HG02759 (cell line): ENCODE measurements around the gene EGFR.

Experiments
- ATAC-seq: cut with Tn5 transposase; IDR thresholded peaks from one replicate; pipeline ENCODE4 v1.9.1; 2021; ENCODE audit warnings: mild to moderate bottlenecking, moderate library complexity; ENCODE audit not compliant: unreplicated experiment

The EGFR gene

DNA sequence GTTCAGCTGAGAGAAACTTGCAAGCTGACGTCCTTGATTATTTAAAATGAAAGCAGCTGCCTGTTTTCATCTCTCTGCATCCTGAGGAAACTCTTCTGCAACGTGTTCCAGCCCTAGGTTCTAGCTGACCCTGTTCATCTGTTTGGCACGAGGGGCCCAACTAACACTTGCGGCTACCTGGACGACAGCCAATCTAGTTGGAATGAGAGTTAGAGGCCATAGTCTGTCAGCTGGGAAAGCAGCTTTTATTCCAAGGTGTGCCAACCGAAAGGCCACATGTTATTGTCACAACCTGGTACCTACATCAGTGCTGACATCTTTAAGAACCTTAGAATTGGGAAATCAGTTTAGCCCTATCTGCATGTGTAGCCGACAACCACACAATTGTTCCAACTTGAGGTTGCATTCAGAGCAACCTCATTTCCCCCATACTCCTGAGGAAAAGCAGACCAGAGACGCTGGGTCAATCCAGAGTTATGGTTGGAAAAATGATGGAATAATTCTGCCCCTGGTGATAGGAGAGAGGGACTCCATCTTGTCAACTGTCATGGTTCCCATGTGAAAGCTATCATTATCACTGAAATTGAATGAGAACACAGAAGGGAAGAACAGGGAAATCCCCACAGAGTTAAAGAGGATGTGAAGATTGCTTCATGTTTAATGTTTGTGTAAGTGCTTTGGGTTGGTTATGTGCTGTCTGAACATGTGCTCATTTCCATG, 121.6 kb downstream of the EGFR start:
- peak; percentile 96 for ATAC-seq

- peak; percentile 48 for ATAC-seq
Measured at GRCh38 chr7:55140941-55141278, 122.1 kb downstream of the EGFR start.

GRCh38 chr7:55142919-55143600, 124.2 kb downstream of the EGFR start:
- ATAC-seq, result no peak

GRCh38 chr7:55144333-55145317, 125.8 kb downstream of the EGFR start:
- no peak for ATAC-seq

DNA sequence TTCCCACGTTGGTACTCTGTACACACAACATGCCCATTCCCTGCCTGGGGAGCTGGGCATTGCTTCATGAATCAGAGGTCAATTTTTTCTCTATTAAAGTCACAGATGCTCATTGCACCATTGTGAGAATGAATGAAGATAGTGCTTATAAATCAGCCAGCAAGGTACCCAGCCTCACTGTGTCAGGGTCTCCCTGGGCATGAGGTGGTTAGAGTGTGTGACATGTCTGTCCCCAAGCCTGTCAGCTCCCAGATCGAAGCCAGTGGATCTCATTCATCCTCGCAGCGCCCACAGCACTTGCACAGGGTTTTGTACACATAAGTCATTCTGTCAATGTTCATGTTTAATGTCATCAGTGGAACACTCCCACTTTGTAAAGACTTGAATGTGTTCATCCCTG, 126.8 kb downstream of the EGFR start:
- ATAC-seq, result no peak

DNA sequence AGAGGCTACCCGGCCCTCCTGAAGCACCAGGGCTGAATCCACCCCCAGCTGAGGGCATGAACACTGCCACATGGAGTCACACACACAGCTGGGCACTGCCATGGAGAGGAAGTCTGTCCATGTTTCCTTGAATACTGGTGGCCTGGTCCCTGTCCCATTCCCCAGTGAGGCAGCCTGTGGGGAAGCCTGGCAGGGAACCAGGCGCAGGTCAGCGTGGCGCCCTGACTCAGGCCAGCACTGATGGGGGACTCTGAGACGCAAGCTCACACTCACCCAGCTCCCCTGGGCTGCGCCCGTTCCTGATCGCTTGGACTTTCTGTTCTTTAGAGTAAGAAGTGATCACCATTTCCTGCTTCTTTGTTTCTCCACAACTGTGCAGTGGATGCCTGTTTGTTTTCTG, 128.3 kb downstream of the EGFR start:
- ATAC-seq, result no peak

DNA sequence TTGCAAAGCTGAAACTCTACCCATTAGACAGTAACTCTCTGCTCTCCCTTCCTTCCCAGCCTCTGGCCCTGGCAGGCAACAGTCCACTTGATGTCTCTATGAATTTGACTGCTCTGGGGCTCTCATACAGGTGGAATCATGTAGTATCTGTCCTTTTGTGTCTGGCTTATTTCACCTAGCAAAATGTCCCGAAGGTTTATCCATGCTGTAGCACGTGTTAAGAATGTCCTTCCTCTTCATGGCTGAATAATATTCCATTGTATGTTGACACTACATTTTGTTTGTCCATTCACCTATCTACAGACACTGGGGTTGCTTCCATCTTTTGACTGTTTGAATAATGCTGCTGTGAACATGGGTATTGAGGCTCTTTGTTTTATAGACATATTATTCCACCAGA, 128.9 kb downstream of the EGFR start:
- no peak for ATAC-seq

DNA sequence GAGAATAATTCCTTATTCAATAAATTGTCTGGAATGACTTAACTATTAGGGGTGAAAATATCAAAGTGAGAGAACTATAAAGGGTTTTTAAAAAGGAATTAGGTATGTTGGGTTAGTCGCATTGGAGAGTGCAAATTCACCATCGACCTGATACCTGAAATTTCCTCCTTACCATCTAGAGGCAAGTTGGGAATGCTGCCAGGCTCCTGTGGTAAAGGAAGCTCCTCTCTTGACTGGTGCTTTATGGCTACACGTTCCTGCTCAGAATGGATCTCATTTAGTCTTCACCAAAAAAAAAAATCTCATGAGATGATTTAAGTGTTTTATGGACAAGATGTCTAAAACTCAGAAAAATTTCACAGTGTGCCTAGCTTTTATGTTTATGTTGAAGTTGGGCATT, 129.8 kb downstream of the EGFR start:
- no peak for ATAC-seq

- ATAC-seq, result no peak
Measured at GRCh38 chr7:55149001-55149400, 130.2 kb downstream of the EGFR start.

- ATAC-seq, result no peak
Measured at GRCh38 chr7:55150166-55150565, 131.3 kb downstream of the EGFR start.

GRCh38 chr7:55150709-55151451, 132.1 kb downstream of the EGFR start:
- no peak for ATAC-seq

DNA sequence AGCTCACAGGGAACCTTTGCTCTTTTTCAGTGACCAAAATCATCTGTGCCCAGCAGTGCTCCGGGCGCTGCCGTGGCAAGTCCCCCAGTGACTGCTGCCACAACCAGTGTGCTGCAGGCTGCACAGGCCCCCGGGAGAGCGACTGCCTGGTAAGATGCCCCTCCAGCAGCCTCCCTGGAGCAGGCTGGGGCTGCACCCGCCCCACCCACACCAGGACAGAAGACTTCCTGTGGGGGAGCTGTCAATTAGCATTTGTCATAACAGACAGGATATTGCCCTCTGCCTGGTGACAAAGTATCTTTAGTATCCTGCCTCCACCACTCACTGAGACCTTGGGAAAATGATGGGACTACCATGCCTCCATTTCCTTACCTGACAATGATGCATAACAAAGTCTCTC, 133.7 kb downstream of the EGFR start:
- no peak for ATAC-seq

GRCh38 chr7:55154096-55154495, 135.3 kb downstream of the EGFR start:
- no peak for ATAC-seq

- no peak for ATAC-seq
Measured at GRCh38 chr7:55155351-55156117, 136.7 kb downstream of the EGFR start.

DNA sequence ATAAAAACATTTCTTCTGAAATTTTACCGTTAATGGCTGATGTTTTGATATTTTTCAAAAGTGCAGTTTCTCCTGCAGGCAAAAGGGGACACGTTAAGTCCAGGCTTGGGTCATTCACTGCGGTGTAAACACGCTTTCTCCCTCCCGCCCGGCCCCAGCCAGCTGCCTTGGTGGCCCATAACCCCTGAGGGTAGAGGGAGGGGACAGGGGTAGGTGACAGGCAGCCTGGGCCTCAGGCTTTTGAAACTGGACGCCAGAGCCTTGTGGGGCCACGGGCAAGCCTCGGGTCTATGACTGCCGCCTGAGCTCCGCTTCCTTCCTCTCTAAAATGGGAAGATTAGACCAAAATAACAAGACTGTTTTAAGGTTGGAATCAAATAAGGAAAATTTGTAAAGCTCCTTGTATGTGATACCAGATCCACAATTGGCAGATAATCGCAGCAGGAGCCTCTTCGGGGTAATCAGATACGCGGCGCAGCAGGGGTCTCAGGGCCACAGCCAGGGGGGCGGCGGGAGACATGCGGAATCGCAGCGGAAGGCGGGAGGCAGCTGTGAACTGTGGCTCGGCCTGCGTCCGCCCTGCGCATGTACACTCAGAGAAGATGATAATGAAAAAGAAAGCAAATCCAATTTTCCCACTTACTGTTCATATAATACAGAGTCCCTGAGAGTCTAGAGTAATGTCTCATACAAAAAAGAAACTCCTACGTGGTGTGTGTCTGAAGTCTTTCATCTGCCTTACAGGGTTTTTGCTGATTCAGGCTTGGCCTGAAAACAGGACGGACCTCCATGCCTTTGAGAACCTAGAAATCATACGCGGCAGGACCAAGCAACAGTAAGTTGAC, 138.3 kb downstream of the EGFR start:
- no peak for ATAC-seq

GRCh38 chr7:55157764-55158105, 138.9 kb downstream of the EGFR start:
- ATAC-seq, result no peak

GRCh38 chr7:55158541-55159382, 139.9 kb downstream of the EGFR start:
- no peak for ATAC-seq

DNA sequence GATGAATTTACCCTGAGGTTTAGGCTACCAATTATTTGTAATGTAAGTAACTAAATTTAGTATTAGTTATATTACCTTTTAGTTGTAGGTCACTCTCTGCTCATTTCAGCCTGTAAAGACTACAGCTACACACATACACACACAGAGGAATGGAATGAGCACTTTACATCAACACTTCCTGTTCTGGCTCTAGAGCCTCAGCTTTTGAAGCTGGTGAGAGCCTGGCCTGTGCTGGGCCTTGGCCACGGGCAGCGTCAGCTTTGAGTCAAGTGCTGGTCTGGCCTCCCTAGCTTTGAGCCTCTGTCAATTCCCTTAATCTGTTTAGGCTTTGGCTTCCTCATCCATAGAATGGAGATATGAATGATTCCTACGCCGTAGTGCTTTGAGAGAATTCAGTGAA, 141.7 kb downstream of the EGFR start:
- no peak for ATAC-seq
